WTC11 (cell line): ENCODE data around the gene GNG10.

Experiments used
- CBFB ChIP-seq: sonication (generic); formaldehyde crosslinking; IDR thresholded peaks from 2 replicates; pipeline ENCODE4 v1.8.1; 2022; ENCODE audit warnings: mild to moderate bottlenecking, low read depth, missing genetic modification reagents
- NR2C2 ChIP-seq: sonication (generic); formaldehyde crosslinking; IDR thresholded peaks from 2 replicates; pipeline ENCODE4 v1.8.0; 2022; ENCODE audit warnings: mild to moderate bottlenecking, missing genetic modification reagents

DNA sequence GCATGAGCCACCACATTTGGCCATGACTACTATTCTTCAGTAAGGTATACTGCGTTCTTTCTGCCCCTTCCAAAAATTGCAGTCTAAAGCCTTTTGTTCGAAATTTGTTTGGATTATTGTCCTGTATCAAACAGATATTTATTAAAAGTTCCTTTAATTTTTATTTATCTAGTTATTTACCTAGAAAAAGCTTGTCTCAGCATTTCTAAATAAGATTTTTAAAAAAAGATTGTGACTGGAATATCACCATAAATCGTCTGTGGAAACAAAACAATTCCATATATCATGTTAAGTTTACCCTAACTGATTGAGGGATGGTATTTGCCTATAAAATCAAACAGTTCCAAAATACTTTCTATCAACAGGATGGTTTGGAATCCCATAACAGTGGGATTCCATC lies 14.7 kb downstream of the GNG10 start:
- no peak for TF ChIP-seq NR2C2 (CRISPR knock-in tag)
- no peak for TF ChIP-seq CBFB
